OCI-LY3 (cell line): ENCODE measurements around the gene TRIM44.

Source experiments
- H2AFZ ChIP-seq: fragments of 200-600, 300-600 bp; shearing (Covaris generic); 2 replicates; pipeline ENCODE4 v1.6.0; 2014; ENCODE audit warnings: antibody characterized with exemption, low read depth, low read length
- H3K27ac ChIP-seq: fragments of 200-600, 300-600 bp; sonication (generic); 2 replicates; pipeline ENCODE4 v1.5.1; 2014; ENCODE audit warnings: mild to moderate bottlenecking, low read length, moderate library complexity, mixed read lengths
- H3K27me3 ChIP-seq: fragments of 200-600, 300-600 bp; sonication (generic); 2 replicates; pipeline ENCODE4 v1.6.1; 2014; ENCODE audit warnings: low read depth, low read length, mixed read lengths
- H3K36me3 ChIP-seq: fragments of 200-600, 300-600 bp; sonication (generic); replicated peaks from 2 replicates; pipeline ENCODE3; 2014; ENCODE audit warnings: low read depth, low read length, mixed read lengths
- H3K4me1 ChIP-seq: fragments of 300-600, 200-600 bp; sonication (generic); 2 replicates; pipeline ENCODE4 v1.6.1; 2014; ENCODE audit warnings: low read length, mixed read lengths
- H3K4me2 ChIP-seq: fragments of 200-600, 300-600 bp; sonication (generic); 2 replicates; pipeline ENCODE4 v1.6.1; 2014; ENCODE audit warnings: low read length, mixed read lengths
- H3K4me3 ChIP-seq: fragments of 300-600, 200-600 bp; sonication (generic); 2 replicates; pipeline ENCODE4 v1.5.1; 2014; ENCODE audit warnings: antibody characterized with exemption, mild to moderate bottlenecking, low read length, moderate library complexity
- H3K79me2 ChIP-seq: fragments of 300-600, 200-600 bp; shearing (Covaris generic); 2 replicates; pipeline ENCODE4 v1.6.1; 2014; ENCODE audit warnings: mild to moderate bottlenecking, low read length, mixed read lengths
- H3K9ac ChIP-seq: fragments of 300-600, 200-600 bp; shearing (Covaris generic); 2 replicates; pipeline ENCODE4 v1.6.0; 2014; ENCODE audit warnings: mild to moderate bottlenecking, low read length, moderate library complexity
- H3K9me3 ChIP-seq: fragments of 200-600, 300-600 bp; shearing (Covaris generic); 2 replicates; pipeline ENCODE4 v1.6.1; 2014; ENCODE audit warnings: low read length, mixed read lengths; ENCODE audit not compliant: insufficient read depth
- H4K20me1 ChIP-seq: fragments of 200-600, 300-600 bp; sonication (generic); 2 replicates; pipeline ENCODE4 v1.6.1; 2016; ENCODE audit warnings: low read length, mixed read lengths; ENCODE audit not compliant: insufficient read depth
- CTCF ChIP-seq: fragments of 200-600, 300-600 bp; sonication (generic); IDR thresholded peaks from 2 replicates; pipeline ENCODE4 v1.5.1; 2014; ENCODE audit warnings: antibody characterized with exemption, low read length, low read depth
- EZH2phosphoT487 ChIP-seq: fragments of 200-600 bp; shearing (Covaris generic); IDR thresholded peaks from 2 replicates; pipeline ENCODE4 v1.6.1; 2018; ENCODE audit warnings: antibody characterized with exemption, mixed run types, low read depth

TRIM44 gene

DNA sequence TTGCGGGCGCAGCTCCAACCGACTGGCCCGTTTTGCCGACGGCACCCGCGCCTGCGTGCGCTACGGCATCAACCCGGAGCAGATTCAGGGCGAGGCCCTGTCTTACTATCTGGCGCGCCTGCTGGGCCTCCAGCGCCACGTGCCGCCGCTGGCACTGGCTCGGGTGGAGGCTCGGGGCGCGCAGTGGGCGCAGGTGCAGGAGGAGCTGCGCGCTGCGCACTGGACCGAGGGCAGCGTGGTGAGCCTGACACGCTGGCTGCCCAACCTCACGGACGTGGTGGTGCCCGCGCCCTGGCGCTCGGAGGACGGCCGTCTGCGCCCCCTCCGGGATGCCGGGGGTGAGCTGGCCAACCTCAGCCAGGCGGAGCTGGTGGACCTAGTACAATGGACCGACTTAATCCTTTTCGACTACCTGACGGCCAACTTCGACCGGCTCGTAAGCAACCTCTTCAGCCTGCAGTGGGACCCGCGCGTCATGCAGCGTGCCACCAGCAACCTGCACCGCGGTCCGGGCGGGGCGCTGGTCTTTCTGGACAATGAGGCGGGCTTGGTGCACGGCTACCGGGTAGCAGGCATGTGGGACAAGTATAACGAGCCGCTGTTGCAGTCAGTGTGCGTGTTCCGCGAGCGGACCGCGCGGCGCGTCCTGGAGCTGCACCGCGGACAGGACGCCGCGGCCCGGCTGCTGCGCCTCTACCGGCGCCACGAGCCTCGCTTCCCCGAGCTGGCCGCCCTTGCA, 43.3 kb upstream of the TRIM44 start:
- H3K27ac ChIP-seq = no peak overlapping the region
- peak overlapping the region; percentile 66; the same call in 1 of the 2 replicates for H3K9ac ChIP-seq
- no peaks in the 10 kb centered on the region for H3K9me3 ChIP-seq
- no peak overlapping the region for H2AFZ ChIP-seq
- TF ChIP-seq EZH2phosphoT487 (no peak), CTCF (no peak)
- peaks cover 16% of the 10 kb centered on the region for H3K36me3 ChIP-seq
- H3K4me2 ChIP-seq = peak overlapping the region; percentile 88
- no peaks in the 10 kb centered on the region for H4K20me1 ChIP-seq
- H3K27me3 ChIP-seq = 0 out of 2 replicates have a peak, but pooled peaks cover 4% of the 10 kb centered on the region
- peaks cover 33% of the 10 kb centered on the region for H3K4me1 ChIP-seq
- peaks cover 11% of the 10 kb centered on the region for H3K79me2 ChIP-seq
- peak overlapping the region; percentile 79 for H3K4me3 ChIP-seq

DNA sequence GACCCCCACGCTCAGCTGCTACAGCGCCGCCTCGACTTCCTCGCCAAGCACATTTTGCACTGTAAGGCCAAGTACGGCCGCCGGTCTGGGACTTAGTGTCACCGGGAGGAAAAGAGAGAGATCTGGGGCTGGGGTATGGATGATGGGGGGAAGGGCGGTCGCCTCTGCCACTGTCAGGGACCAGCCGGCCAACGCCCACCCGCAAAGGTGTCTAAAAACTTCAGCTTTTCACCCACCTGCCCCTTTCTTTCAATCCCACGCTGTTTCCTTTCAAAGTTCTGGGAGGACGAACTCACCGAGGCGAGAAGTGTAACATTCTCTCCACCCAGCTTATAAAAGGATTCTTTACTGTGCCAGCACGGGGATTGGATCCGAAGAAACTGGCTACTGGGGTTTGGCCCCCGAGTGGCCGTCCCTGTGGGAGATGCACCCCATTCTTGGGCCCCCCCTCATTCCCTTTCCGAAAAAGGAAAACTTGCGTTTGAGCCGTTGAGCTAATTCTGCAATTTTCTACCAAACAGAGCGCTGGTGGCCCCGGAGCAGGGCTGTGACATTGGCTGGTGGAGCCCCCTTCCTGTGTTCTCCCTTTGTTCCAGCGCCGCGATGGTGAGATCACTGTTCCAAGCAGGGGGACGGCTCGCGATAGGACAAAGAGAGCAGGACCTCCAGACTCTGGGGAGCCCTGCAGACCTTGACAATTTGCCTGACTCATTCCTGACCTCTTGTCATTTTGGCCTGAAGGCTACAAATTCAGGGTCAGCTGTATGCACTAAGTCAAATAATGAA, 42.5 kb upstream of the TRIM44 start:
- Histone ChIP-seq H3K4me2 (no peak overlapping the region), H3K4me3 (no peak overlapping the region)

DNA sequence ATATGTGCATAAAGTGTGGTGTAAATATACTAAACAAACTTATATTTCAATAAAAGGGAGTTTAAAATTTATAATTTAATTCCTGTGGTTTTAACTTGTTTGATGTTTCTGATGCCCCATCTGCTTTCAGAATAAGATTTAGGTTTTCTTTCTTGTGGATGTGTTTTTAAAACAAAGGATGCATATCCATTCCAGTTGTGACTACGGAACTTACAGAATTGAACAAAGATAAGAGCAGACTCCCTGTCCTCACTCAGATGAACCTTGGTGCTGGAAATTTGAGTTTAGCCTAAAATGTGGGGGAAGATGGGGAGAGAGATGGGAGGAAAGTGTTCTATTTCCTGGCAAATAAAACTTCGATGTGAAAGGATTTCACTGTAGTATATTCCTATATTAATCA, 41.8 kb upstream of the TRIM44 start:
- Histone ChIP-seq H3K9me3 (no peaks in the 10 kb centered on the region), H3K27ac (no peak overlapping the region), H3K9ac (no peak overlapping the region), H3K36me3 (peaks cover 16% of the 10 kb centered on the region), H3K4me1 (peaks cover 32% of the 10 kb centered on the region), H3K4me2 (no peak overlapping the region), H3K27me3 (no peaks in the 10 kb centered on the region), H3K4me3 (no peak overlapping the region), H4K20me1 (no peaks in the 10 kb centered on the region), H3K79me2 (peaks cover 11% of the 10 kb centered on the region), H2AFZ (no peak overlapping the region)
- TF ChIP-seq EZH2phosphoT487 (no peak), CTCF (no peak)

More for the DNA sequence above, 42.5 kb upstream of the TRIM44 start:
- 0 out of 2 replicates have a peak, but pooled peaks cover 4% of the 10 kb centered on the region for H3K27me3 ChIP-seq
- H3K9ac ChIP-seq = no peak overlapping the region
- H3K4me1 ChIP-seq = peaks cover 33% of the 10 kb centered on the region
- no peaks in the 10 kb centered on the region for H3K9me3 ChIP-seq
- no peaks in the 10 kb centered on the region for H4K20me1 ChIP-seq
- no peak for TF ChIP-seq CTCF
- TF ChIP-seq EZH2phosphoT487 = no peak
- H3K79me2 ChIP-seq = peaks cover 11% of the 10 kb centered on the region
- H2AFZ ChIP-seq = no peak overlapping the region
- H3K36me3 ChIP-seq = peaks cover 16% of the 10 kb centered on the region
- no peak overlapping the region for H3K27ac ChIP-seq

DNA sequence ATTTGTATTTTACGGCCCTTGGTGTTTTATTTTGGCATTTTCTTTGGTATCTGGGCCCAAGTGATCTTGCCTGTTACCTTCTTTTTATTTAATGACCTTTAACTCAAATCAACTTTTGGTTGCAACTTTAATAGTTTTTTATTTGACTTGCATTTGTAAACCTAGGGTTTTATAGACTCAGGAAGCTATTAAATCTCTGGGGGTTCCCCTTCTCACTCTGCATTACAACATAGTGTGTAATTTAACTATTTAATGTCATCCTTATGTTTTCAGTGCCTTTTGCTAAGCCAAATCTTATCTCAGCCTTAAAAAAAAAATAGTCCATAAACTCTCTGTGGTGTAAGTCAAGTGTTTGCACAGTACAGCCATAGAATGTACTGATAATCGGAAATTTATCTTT, 41.0 kb upstream of the TRIM44 start:
- Histone ChIP-seq H3K4me2 (no peak overlapping the region), H3K36me3 (peaks cover 16% of the 10 kb centered on the region), H3K4me1 (peaks cover 28% of the 10 kb centered on the region), H2AFZ (no peak overlapping the region), H3K79me2 (peaks cover 11% of the 10 kb centered on the region), H3K27me3 (no peaks in the 10 kb centered on the region), H3K27ac (no peak overlapping the region), H3K9ac (no peak overlapping the region), H3K9me3 (no peaks in the 10 kb centered on the region), H3K4me3 (no peak overlapping the region), H4K20me1 (no peaks in the 10 kb centered on the region)
- TF ChIP-seq EZH2phosphoT487 = no peak
- TF ChIP-seq CTCF = no peak
